Measurements from ENCODE around the gene OR5AS1.

DNA sequence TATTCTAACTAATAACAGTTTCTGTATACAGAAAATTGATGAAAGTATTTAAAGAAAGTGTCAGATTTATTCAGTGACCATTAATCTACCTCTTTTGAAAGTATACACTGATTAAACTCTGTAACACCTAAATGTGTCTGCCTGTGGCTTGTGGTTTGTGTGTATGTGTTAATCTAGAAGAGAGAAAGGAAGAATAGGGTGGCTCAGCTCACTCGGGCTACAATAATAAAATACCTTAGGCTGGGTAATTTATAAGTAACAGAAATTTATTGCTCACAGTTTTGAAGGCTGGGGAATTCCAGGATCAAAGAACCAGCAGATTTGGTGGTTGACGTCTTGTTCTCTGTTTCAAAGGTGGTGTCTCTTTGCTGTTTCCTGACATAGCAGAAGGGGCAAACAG is 13.6 kb upstream of the OR5AS1 start:
- TF ChIP-seq CTCF (IDR thresholded peaks at IDR 0.05) (no peak), POLR2A (IDR thresholded peaks at IDR 0.05) (no peak)

Data from testis (tissue), 2 donors.